HS-27A (cell line): ENCODE data around the gene SLC10A7.

ENCODE experiments used
- DNase-seq: peaks from one replicate; pipeline ENCODE4 v3.0.0-alpha.2; 2012; ENCODE audit warnings: low read depth, missing footprints

The SLC10A7 gene

DNA sequence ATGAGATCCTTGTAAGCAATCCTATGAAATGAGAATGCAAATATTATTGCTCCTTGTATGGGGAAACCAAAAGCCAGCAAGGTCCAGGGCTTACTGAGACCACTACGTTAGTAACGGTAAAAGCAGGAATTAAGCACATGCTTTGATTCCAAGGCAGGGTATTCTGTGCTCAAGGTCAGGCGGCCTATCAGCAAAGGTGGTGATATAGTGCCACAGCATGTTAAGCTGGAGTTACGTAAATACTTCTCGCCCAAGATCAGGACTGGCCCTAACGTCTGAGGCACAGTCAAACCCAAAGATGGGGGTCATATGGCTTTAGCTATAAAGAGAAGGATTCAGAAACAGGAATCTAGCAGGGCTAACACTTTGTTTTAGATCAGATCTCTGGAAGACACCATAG, 27.6 kb downstream of the SLC10A7 start:
- no peak for DNase-seq

GRCh38 chr4:146490106-146490505, 31.6 kb downstream of the SLC10A7 start:
- DNase-seq = no peak

DNA sequence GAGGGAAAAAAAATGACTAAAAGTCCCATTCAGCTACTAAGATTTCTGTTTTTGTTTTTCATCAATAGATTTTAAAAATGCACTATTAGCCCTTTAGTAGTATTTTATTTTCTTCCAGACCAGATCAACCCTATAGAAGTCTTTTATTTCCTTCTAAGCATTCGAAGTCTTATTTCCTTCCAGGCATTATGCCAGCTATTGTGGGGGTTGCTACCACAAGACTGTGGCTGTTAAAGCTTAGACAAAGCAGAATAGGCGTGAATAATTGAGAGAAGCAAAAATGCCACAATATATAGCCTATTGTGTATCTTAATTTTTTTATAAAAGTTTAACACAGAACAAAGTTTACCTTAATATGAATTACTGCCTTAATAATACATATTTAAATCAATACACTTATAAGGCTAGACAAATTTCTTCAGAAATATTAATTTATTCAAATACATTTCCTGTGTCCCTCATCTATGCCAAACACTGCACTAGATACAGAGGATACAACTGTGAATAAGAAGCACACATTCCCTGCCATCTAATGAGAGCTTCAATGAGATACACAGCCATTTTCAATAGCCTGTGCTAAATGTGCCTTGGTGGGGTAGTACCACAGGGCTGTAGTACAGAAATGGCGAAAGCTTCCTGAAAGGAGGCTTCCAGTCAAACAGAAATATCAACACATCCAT, 33.1 kb downstream of the SLC10A7 start:
- no peak for DNase-seq

DNA sequence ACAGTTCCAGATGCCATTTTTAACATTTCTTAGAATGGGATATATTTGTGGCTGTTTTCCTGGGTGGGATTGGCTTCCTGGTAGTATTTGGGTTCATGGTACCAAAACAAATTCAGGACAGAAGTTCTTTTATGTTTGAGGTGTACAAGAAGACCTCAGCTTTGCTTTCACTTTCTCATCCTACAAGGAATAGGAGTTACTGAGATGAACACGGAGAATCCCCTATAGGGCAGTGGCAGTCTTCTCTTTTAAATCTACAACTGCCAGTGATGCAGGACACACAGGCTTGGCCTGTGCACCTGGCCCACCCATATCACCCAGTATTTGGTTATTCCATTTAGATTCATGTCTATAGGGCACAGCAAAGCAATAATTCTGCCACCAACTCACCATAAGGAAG, 35.2 kb downstream of the SLC10A7 start:
- DNase-seq = no peak

GRCh38 chr4:146485968-146486367, 35.8 kb downstream of the SLC10A7 start:
- no peak for DNase-seq

GRCh38 chr4:146482788-146483187, 39.0 kb downstream of the SLC10A7 start:
- no peak for DNase-seq

GRCh38 chr4:146481246-146481645, 40.5 kb downstream of the SLC10A7 start:
- DNase-seq = no peak

DNA sequence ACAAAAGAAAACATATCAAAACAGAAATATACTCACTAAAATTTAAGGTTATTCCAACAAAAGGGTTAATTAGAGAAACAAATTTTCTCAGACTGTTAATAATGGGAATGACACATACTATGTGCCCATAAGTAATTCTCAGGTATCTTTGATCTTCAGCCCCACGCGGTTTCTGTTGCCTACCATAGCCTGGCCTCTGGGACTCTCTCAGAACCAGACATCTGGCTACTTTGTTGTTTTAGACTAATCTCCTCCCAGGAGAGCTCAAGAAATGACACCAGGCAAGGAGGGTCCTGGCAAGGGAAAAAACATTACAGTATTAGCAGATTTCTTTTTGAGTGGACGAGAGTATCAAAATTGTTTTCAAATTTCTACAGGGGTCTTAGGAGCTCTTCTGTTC, 43.7 kb downstream of the SLC10A7 start:
- DNase-seq = no peak

- DNase-seq = no peak
Observed at GRCh38 chr4:146477054-146477453, 44.7 kb downstream of the SLC10A7 start.

DNA sequence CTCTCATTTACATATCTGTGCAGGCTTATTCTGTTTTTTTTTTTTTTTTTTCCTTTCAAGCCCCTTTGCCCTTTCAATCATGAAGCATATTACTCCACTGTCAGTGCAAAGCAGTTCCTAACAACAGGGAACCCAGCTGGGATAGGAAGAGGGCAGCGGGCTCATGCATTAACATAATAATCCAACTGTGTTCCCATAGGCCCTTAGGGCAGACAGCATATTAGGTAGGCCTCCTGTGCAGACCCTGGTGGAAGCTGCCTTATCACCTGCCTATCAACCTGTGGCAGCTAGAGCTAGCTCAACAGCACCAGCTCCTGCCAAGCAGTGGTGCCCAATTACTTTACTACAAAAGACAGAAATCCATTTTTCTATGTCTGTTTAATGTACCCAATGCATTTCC, 49.3 kb downstream of the SLC10A7 start:
- DNase-seq = no peak

- DNase-seq = no peak
Observed at GRCh38 chr4:146470604-146471003, 51.1 kb downstream of the SLC10A7 start.

DNA sequence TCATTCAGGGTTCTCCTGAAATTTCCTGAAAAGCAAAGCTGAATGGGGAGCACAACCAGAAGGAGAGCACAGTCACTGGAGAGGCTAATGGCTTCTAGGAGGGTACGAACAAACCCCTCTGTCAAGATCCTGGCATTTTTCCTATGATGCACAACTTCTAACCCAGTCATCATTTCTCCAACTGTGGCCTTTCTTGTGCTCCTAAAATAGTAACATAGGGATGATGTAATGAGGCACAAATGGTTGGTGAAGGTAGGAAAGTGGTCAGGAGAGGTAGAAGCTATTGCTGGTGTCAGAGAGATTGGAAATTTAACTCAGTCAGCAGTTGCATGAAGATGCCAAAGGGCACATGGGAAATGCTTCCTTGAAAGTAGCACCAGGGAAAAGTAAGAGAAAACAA, 52.7 kb downstream of the SLC10A7 start:
- no peak for DNase-seq

DNA sequence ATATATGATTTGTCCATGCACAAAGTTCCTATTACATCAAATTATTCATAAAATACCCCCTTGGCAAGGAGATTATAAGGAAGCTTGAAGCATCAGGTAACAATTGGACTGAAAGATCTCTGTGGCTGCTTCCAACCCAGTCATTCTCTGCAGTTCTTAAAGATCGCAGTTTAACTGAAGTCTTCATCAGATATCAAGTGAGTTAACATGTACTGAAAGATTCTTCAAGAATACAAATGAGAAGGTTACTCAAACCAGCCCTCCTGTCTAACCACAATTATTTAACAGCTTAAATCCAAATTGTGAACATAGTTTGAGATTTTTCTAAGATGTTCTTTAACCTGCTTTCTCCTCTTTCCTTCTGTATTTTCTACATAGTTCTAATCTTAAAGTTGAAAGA, 56.1 kb downstream of the SLC10A7 start:
- DNase-seq = no peak

- DNase-seq = no peak
Observed at GRCh38 chr4:146462251-146462650, 59.5 kb downstream of the SLC10A7 start.

DNA sequence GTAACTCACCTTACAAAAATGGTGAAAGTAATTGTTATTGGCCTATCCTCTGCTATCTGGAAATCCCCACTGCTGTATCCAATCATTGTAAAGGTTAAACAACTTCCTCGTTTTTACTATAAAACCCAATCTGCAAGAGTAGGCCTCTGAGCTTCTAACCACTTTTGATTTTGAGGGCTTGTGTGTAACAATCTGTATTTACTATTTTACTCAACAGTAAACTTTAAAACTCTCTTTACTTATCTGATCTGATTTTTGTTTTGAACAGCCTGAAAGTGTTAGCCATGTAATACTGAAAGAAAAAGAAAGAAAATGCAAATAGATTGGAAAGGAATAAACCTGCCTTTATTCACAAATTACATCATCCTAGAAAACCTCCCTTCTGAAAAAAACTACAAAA, 63.1 kb downstream of the SLC10A7 start:
- DNase-seq = no peak

DNA sequence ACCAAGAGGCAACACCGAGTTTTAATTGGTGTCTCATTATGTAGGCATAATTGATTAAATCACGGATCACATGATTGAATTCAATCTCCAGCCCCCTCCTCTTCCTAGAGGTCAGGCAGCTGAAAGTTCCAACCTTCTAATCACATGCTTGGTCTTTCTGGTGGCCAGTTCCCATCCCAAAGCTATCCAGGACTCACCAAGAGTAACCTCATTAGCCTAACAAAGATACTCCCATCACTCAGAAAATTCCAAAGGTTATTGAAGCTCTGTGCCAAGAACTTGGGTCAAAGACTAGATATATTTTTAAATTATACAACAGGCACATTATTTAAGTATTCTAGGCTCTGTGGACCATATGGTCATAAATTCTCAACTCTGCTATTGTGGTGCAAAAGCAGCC, 65.1 kb downstream of the SLC10A7 start:
- DNase-seq = no peak

DNA sequence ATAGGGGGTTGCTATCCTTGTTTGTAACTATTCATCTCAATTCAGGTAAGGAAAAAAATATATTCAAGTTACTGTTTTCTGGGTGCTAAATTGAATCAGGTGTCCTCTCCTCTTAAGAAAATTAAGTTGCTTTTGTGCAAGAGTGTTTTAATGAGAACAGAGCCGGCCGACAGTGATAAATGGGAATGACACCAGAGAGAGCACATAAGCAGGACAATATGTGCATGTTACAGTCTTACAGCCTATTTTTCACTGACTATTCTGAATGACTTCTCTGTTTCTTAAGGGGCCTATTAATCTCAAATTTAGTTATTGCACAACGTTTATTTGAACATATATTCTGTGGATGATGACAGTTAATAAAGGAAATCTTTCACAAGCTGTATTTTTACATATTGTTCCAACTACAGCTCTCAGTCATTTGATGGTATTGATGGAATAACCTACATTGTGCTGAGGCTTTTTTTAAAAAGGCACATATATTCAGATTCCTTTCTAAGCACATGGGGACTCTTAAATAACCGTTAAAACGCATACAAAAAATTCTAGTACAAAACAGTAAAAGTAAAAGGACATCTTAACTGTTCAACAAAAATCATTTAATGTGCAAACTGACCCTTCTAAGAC, 68.4 kb downstream of the SLC10A7 start:
- no peak for DNase-seq

GRCh38 chr4:146450524-146450923, 71.2 kb downstream of the SLC10A7 start:
- DNase-seq = no peak

DNA sequence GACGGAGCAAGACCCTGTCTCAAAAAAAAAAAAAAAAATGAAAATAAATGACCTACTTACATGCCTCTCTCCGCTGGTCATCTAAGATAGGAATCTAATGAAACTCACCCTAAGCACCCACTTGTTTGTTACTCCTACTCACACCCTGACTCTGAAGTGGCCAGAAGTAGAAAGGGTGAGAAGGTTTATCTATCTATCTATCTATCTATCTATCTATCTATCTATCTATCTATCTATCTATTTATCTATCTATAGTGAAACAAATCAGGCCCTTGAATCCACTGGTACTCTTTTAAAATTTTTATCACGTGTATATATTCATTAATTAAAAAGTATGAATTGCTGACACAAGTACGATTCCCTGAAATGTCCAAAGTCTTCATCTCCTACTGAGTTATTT, 75.2 kb downstream of the SLC10A7 start:
- no peak for DNase-seq

- DNase-seq = no peak
Observed at GRCh38 chr4:146445198-146446150, 76.3 kb downstream of the SLC10A7 start.

GRCh38 chr4:146443525-146443924, 78.2 kb downstream of the SLC10A7 start:
- DNase-seq = no peak

DNA sequence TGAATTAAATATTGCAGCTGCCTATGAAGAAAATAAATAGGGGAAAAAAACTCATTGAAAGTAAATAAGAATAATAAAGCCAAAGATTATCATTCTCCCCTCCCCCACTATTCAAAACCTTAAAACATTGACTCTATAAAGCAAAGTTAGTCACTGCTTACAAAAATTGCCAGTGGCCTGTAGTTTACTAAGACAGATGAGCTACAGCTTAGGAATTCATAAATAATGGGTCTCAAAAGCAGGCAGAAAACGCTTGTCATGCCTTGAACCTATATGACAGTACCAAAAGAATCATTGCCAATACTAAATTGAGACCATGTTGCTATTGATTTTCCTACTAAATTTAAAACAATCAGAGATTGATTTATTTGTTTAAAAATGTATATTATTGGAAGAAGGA, 78.9 kb downstream of the SLC10A7 start:
- peak; percentile 23 for DNase-seq

DNA sequence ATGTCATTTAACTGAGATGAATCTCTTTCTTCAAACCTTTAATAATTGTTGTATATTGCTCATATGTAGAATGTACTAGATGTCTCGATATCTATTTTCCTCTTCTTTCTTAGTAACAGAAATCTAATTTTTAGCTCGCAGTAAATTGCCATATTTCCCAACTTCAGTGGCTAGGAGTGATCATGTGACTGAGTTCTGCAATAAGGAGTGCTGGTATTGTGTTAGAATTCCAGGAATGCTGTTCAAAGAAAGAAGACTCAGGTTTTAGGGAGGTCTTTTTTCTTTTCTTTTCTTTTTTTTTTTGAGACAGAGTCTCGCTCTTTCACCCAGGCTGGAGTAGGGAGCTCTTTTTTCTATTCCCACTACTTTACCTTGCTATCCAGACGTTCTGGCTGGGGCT, 81.7 kb downstream of the SLC10A7 start:
- DNase-seq = no peak
